ENCODE results near the gene SGK2.
A peak's percentile ranks its signal among the peaks of the same experiment; 100 is the strongest.

Gene SGK2

DNA sequence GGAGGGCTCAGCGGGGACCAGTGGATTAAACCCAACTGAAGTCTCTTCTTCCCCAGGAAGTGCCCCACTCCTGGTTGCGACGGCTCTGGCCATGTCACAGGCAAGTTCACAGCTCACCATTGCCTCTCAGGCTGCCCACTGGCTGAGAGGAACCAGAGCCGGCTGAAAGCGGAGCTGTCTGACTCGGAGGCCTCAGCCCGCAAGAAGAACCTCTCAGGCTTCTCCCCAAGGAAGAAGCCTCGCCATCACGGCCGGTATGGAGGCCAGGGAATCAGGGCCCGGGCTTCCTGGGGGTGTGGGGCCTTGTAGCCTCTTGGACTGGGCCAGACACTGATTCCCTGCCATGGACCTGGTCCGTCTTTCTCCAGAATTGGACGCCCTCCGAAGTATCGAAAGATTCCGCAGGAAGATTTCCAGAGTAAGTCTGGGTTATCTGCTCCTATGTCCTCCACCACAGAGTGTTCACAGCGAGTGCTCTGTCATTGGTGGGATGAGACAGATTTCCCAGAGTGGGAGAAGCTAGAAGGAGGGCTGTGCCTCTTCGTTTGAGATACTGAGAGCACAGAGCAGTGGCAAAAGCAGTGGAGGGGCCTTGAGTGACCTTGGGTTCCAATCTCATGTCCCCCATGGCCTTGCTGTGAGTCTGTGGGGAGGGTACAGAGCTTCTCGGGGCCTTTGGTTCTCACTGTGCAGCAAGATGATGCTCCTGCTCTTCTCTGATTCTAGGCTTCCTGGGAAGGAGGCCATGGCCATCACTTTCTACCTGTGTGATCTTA lies 22.6 kb upstream of the SGK2 start:
- no peak for DNase-seq (ENCODE audit: low read depth)

- DNase-seq (ENCODE audit: low read depth): no peak
Observed at GRCh38 chr20:43536817-43537440, 21.9 kb upstream of the SGK2 start.

DNA sequence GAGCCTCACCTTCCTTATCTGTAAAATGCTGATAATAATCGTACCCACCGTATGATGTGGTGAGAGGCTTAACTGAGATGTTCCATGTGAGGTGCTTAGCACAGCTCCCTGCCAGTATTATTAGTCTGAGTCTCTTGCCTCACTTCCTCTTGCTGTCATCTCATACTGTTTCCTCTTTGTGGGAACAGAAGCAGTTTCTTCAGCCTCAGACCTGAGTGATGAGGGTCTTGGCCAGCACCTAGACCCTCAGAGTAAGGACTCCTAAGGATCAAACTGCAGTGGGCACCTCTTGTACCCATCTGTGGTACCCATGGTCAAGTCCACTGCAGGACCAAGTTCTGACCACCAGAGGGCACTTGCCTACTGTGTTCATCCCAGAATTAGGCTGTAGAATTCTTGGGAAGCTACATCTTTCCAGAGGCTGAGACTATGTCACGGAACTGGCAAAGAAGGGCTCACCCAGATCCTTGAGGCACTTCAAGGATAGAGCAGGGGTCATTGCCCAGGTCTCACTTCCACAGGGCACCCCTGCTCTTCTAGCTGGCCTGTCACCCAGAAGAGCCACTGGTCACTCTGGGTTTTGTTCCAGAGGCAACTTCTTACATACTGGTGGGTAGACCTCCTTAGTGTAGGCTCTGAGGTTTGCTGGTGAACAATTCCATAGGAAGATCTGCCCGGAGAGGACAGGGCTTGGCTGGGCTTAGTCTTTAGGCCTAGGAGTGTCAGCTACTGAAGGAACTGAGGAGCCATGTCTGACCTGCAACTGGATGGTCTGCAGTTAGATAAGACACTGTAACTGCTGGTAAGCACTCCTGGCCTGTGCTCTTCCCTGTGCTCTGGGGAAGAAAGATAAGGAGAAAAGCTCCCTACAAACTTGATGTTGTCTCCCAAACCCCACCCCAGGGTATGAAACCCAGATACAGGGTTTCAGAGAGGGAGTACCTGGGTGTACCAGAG lies 20.6 kb upstream of the SGK2 start:
- DNase-seq (ENCODE audit: low read depth): peak; percentile 6

GRCh38 chr20:43538878-43539700 lies 19.7 kb upstream of the SGK2 start:
- no peak for DNase-seq (ENCODE audit: low read depth)

DNA sequence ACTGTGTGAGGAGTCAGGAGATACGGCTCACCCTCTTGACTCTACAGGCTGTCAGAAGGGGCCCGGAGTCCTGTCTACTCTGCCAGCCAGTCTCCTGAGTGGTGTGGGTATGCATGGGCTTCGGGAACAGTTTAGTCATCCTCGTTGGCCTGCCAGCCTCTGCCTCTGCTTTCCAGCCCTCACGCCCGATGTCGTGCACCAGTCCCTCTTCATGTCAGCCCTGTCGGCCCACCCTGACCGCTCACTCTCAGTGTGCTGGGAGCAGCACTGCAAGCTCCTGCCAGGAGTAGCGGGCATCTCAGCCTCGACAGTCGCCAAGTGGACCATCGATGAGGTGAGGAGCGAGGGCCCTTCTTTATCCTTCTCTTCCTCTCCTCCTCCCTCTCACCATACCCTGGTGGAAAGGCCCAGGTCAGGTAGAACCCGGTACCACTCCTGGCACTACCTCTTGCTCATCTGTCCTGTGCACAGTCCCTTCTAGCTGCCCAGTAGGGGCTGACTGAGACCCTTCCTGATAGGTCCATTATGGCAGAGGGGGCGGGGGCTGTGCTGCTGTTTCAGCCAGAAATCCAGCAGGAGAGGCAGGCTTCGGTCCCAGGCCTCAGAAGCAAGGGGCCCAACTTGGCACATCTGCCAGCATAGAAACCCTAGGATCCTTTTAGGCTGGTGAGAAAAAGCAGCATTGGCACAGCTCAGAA lies 18.7 kb upstream of the SGK2 start:
- DNase-seq (ENCODE audit: low read depth): no peak

GRCh38 chr20:43540673-43541060 lies 18.2 kb upstream of the SGK2 start:
- no peak for DNase-seq (ENCODE audit: low read depth)

DNA sequence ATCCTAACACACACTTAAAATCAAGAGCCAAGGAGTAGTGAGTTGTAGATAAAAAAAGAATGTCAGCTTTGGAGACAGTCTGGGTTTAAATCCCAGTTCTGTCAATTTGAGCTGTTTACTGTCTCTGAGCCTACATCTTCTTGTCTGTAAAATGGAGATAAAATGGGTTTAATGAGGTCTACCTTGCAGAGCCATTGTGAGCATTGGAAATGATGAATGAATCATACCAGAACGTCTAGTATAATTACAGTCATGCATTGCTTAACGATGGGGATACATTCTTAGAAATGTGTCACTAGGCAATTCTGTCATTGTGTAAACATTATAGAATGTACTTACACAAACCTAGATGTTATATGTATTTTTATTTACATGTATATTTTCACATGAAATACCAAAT lies 17.6 kb upstream of the SGK2 start:
- no peak for DNase-seq (ENCODE audit: low read depth)

- DNase-seq (ENCODE audit: low read depth): no peak
Observed at GRCh38 chr20:43542161-43542560, 16.7 kb upstream of the SGK2 start.

DNA sequence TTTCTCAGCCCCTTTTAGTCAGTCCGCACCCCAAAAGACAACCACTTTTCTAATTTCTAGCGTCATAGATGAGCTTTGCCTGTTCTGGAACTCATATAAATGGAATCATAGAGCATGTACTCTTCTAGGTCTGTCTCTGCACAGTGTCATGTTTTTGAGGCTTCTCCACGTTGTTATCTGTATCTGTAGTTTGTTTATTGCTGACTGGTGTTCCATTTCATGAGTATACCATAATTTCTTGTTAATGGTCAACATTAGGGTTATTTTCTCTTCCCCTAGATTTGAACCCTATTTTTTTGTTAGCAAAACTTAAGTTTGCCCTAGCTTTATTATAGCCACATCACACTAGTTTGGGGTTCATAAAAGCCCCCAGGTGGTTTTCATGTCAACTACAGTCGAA lies 16.2 kb upstream of the SGK2 start:
- DNase-seq (ENCODE audit: low read depth): no peak

DNA sequence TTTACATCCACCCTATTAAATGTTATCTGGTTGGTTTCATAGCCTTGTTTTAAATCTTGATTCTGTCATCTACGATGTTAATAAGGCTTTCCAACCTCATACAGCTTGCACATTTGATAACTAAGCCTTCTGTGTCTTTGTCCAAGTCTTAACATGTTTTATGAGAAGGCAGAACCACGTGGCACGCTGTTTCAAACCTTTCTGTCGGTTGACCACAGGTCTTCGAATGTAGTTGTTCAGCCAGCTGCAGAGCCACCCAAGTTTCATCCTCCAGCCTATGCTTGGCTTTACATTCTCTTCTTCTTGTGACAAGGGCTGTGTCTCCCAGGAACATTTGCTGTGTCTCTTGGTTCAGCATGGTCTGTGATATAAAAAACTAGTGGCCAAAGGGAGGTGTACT lies 15.7 kb upstream of the SGK2 start:
- DNase-seq (ENCODE audit: low read depth): no peak

DNA sequence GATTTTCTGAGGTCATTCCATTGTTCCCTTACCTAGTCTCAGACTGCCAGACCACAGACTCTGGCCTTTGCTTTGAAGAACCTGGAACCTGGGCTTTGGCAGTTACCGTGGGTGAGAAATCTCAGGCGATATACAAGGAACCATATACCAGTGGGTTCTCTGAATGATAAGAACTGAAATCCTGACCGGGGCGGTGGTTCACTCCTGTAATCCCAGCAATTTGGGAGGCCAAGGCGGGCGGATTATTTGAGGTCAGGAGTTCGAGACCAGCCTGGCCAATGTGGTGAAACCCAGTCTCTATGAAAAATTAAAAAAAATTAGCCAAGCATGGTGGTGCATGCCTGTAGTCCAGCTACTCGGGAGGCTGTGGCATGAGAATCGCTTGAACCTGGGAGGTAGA lies 14.3 kb upstream of the SGK2 start:
- DNase-seq (ENCODE audit: low read depth): no peak

- no peak for DNase-seq (ENCODE audit: low read depth)
Observed at GRCh38 chr20:43545837-43546578, 12.8 kb upstream of the SGK2 start.

GRCh38 chr20:43548273-43548880 lies 10.4 kb upstream of the SGK2 start:
- DNase-seq (ENCODE audit: low read depth): no peak

DNA sequence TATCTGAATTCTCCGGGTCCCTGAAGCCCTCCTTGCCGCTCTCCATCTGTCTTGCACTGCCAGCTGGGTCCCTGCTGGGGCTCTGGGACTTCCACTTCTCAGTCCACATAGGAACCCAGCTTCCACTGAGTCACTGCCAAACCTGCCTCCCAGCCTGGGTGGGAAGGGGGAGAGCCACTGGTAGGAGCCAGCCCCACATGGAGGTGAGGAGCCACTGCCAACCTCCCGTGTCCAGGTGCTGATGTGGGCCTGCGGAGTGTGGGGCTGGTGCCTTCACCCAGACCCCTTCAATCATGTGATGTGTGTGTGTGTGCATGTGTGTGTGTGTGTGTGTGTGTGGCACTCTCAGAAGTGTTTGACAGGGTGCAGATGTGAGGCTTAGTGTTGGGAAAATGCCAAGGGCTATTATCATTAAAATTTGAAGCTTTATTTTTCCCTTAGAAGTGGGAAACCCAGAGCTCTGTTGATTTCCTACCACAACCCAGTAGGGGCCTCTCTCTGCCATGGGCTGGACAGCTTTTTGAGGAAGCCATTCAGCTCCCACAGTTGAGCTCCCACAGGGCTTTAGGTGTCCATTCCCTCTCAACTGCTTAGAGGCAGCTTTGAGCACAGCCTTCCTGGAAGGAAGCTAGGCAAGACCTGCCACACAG lies 9.3 kb upstream of the SGK2 start:
- no peak for DNase-seq (ENCODE audit: low read depth)

- no peak for DNase-seq (ENCODE audit: low read depth)
Observed at GRCh38 chr20:43550456-43550855, 8.4 kb upstream of the SGK2 start.

DNA sequence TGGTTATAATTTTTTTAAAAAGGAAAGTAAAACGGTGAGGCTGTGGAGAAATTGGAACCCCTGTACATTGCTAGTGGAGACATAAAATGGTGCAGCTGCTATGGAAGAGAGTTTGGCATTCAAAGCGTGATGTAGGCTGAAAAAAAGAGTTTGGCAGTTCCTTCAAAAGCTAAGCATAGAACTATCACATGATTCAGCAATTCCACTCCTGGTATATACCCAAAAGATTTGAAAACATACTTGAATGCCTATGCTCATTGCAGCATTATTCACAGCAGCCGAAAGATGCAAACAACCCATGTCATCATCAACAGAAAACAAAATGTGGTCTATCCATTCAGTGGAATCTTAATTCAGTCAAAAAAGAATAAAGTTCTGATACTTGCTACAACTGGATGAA lies 4.5 kb upstream of the SGK2 start:
- no peak for DNase-seq (ENCODE audit: low read depth)

- DNase-seq (ENCODE audit: low read depth): no peak
Observed at GRCh38 chr20:43559147-43559987, 540 bp downstream of the SGK2 start.

DNA sequence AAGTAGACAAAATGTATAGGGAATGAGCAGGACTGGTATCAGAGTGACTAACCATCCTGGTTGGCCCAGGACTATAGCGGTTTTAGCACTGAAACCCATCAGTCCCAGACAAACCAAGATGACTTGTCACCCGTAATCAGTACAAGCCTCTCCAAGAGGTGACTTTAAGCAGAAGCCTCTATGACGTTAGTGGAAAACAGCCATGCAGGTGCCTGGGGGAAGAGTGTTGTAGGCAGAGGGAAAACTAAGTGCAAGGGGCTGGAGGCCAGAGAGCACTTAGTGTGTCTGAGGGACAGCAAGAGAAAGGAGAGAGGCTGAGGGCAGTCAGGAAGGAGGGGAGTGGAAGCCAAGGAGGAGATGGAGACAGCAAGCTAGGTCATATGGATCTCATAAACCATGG lies 2.1 kb downstream of the SGK2 start:
- no peak for DNase-seq (ENCODE audit: low read depth)

DNA sequence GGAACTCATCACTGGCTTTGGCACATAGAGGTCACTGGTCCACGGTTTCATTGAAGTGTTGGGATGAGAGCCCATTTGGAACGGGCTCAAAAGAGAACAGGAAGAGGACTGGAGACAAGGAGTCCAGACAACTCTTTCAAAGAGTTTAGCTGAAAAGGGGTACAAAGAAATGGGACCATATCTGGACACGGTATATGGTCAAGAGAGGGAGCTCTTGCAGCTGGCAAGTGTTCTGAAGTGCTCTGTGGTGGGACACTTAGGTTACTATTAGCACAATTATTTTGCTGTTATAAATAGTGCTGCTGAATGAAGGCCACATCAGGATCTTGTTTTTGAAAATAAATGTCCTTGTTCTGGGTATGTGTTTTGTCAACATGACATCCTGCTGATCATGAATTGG lies 4.6 kb downstream of the SGK2 start:
- no peak for DNase-seq (ENCODE audit: low read depth)

Measured in activated T-helper 9 cell treated with anti-CD3 and anti-CD28 coated beads, Interleukin-2, amount 50 U/mL, for 16 hours (primary cell).